NK-92 (cell line): ENCODE results near the gene SMIM14.
"Not testable (repeated sequence)": the region's sequence is repeated elsewhere in the genome, so short reads cannot be mapped to it uniquely, and the experiment has no call there.

Experiments
- DNase-seq: peaks from one replicate; lab custom pipeline; 2025; ENCODE audit not compliant: unreplicated experiment; lab: John Stamatoyannopoulos, UW

The SMIM14 gene

GRCh38 chr4:39606747-39607146 is 31.9 kb downstream of the SMIM14 start:
- no peak for DNase-seq

GRCh38 chr4:39597695-39598381 is 40.8 kb downstream of the SMIM14 start:
- DNase-seq, result no peak

GRCh38 chr4:39596971-39597370 is 41.7 kb downstream of the SMIM14 start:
- no peak for DNase-seq

GRCh38 chr4:39591290-39591689 is 47.4 kb downstream of the SMIM14 start:
- no peak for DNase-seq

GRCh38 chr4:39587881-39588280 is 50.8 kb downstream of the SMIM14 start:
- no peak for DNase-seq

- DNase-seq, result no peak
Measured at GRCh38 chr4:39574946-39575345, 63.7 kb downstream of the SMIM14 start.

GRCh38 chr4:39571504-39571903 is 67.2 kb downstream of the SMIM14 start:
- DNase-seq, result no peak

GRCh38 chr4:39571054-39571453 is 67.6 kb downstream of the SMIM14 start:
- DNase-seq, result no peak

GRCh38 chr4:39569209-39569608 is 69.5 kb downstream of the SMIM14 start:
- DNase-seq, result no peak

- no peak for DNase-seq
Measured at GRCh38 chr4:39568805-39569204, 69.9 kb downstream of the SMIM14 start.

GRCh38 chr4:39565878-39566600 is 72.6 kb downstream of the SMIM14 start:
- DNase-seq, result no peak

GRCh38 chr4:39563346-39563847 is 75.3 kb downstream of the SMIM14 start:
- no peak for DNase-seq

GRCh38 chr4:39562792-39563191 is 75.9 kb downstream of the SMIM14 start:
- DNase-seq, result no peak

GRCh38 chr4:39559626-39560025 is 79.0 kb downstream of the SMIM14 start:
- no peak for DNase-seq

GRCh38 chr4:39555472-39555871 is 83.2 kb downstream of the SMIM14 start:
- no peak for DNase-seq

GRCh38 chr4:39548425-39549067 is 90.1 kb downstream of the SMIM14 start:
- DNase-seq, result no peak

GRCh38 chr4:39544580-39545315 is 93.9 kb downstream of the SMIM14 start:
- no peak for DNase-seq

- not testable (repeated sequence) for DNase-seq
Measured at GRCh38 chr4:39544080-39544479, 94.6 kb downstream of the SMIM14 start.

GRCh38 chr4:39543034-39543433 is 95.6 kb downstream of the SMIM14 start:
- no peak for DNase-seq

GRCh38 chr4:39542611-39543012 is 96.1 kb downstream of the SMIM14 start:
- no peak for DNase-seq

- DNase-seq, result no peak
Measured at GRCh38 chr4:39541987-39542610, 96.6 kb downstream of the SMIM14 start.
